ENCODE data around the gene GRK3.

DNA sequence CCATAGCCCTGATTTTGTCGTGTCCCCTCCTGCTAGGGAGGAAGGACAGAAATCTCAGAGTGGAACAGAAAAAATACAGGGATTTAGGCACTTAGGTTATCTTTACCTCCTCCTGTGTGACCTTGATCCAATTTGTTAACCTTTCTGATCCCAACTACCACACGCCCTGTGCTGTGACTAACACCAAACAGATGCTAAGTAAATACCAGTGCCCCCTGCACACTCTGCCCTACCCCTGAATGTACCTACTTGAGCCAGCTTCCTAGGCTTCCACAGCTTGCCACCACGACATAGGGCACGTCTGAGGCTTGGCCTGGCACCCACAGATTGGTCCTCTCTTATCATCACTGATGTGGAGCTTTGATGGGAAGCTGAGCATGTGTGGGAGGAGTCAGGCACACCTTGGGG is 186.7 kb downstream of the GRK3 start:
- no peak for TF ChIP-seq TARDBP (IDR thresholded peaks at IDR 0.05; ENCODE audit: borderline replicate concordance)
- TF ChIP-seq ZBED1 (IDR thresholded peaks at IDR 0.05; ENCODE audit: borderline replicate concordance) = no peak
- TF ChIP-seq, protein P1, sequence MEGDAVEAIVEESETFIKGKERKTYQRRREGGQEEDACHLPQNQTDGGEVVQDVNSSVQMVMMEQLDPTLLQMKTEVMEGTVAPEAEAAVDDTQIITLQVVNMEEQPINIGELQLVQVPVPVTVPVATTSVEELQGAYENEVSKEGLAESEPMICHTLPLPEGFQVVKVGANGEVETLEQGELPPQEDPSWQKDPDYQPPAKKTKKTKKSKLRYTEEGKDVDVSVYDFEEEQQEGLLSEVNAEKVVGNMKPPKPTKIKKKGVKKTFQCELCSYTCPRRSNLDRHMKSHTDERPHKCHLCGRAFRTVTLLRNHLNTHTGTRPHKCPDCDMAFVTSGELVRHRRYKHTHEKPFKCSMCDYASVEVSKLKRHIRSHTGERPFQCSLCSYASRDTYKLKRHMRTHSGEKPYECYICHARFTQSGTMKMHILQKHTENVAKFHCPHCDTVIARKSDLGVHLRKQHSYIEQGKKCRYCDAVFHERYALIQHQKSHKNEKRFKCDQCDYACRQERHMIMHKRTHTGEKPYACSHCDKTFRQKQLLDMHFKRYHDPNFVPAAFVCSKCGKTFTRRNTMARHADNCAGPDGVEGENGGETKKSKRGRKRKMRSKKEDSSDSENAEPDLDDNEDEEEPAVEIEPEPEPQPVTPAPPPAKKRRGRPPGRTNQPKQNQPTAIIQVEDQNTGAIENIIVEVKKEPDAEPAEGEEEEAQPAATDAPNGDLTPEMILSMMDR (IDR thresholded peaks at IDR 0.05 in 2 of 3, conservative IDR thresholded peaks at IDR 0.05 in 1 of 3; ENCODE audit: control insufficient read depth in 2 of 3, extremely low read depth in 1 of 3, insufficient read depth in 1 of 3, low read depth in 3 of 3, low read length in 3 of 3) = no peak
- TF ChIP-seq TAF1 (IDR thresholded peaks at IDR 0.05; ENCODE audit: borderline replicate concordance, low read depth, low read length) = no peak
- TF ChIP-seq HCFC1 (IDR thresholded peaks at IDR 0.05; ENCODE audit: low read length) = no peak
- TF ChIP-seq REST (IDR thresholded peaks at IDR 0.05; ENCODE audit: low read depth, low read length) = no peak
- no peak for TF ChIP-seq GATAD2B (conservative IDR thresholded peaks at IDR 0.05; ENCODE audit: low read depth)
- TF ChIP-seq CHD1 (IDR thresholded peaks at IDR 0.05; ENCODE audit: low read depth, low read length) = no peak
- no peak for TF ChIP-seq ZNF274 (IDR thresholded peaks at IDR 0.05; ENCODE audit: insufficient read depth, insufficient read length)
- no peak for TF ChIP-seq FOXK2 (IDR thresholded peaks at IDR 0.05)

Measured in GM12878 (cell line).